AG09309 (cell line): ENCODE measurements around the gene TBPL1.

Source experiments
- DNase-seq: peaks from one replicate; pipeline ENCODE4 v3.0.0-alpha.2; 2010; ENCODE audit warnings: low read depth
- H3K4me3 ChIP-seq: 2 replicates; pipeline ENCODE4 v1.5.1; 2011; ENCODE audit warnings: mild to moderate bottlenecking, low read depth, low read length, moderate library complexity; ENCODE audit not compliant: control insufficient read depth
- CTCF ChIP-seq: IDR thresholded peaks from 2 replicates; pipeline ENCODE4 v1.5.1; 2011; ENCODE audit warnings: mild to moderate bottlenecking, low read depth, low read length, inconsistent platforms; ENCODE audit not compliant: insufficient read depth, control insufficient read depth; ENCODE audit errors: missing control alignments

The TBPL1 gene

GRCh38 chr6:133952815-133953633 is at the start of gene TBPL1:
Gene TBPL1, plus strand, starts transcription at chr6:133953224. Its CDS starts 26,902 bp downstream, at chr6:133980126.
- TF ChIP-seq CTCF = no peak

GRCh38 chr6:133903855-133904254 is 49.2 kb upstream of the TBPL1 start:
- H3K4me3 ChIP-seq = no peak overlapping the region
- TF ChIP-seq CTCF = no peak
- no peak for DNase-seq

More at GRCh38 chr6:133952815-133953633, at the start of gene TBPL1:
- H3K4me3 ChIP-seq = peak within 1 kb of the TSS; percentile 85
- DNase-seq = peak; percentile 82

- no peak for TF ChIP-seq CTCF
- no peak for DNase-seq
- no peak overlapping the region for H3K4me3 ChIP-seq
Measured at GRCh38 chr6:133906050-133906449, 47.0 kb upstream of the TBPL1 start.

- peak; percentile 67 for DNase-seq
- TF ChIP-seq CTCF = peak; percentile 95
- H3K4me3 ChIP-seq = no peak overlapping the region
Measured at GRCh38 chr6:133916650-133917151, 36.3 kb upstream of the TBPL1 start.

- no peak for TF ChIP-seq CTCF
- DNase-seq = no peak
- no peak overlapping the region for H3K4me3 ChIP-seq
Measured at GRCh38 chr6:133917781-133918180, 35.2 kb upstream of the TBPL1 start.

- TF ChIP-seq CTCF = no peak
- no peak overlapping the region for H3K4me3 ChIP-seq
- no peak for DNase-seq
Measured at GRCh38 chr6:133918208-133918930, 34.7 kb upstream of the TBPL1 start.
